Right lobe of liver (tissue), 6 donors: Measurements from ENCODE around the gene RPP14. TPM values are rescaled to one million over a fixed set of nuclear protein-coding genes. Genes with fewer than 3 reads are reported as not detected.

Source experiments
- ATAC-seq, 4 donors: fragments of 200-7000 bp; cut with Tn5 transposase; one replicate each; pipeline ENCODE4 v1.9.1; 2020; ENCODE audit warnings: mild to moderate bottlenecking in 4 of 4, moderate library complexity in 4 of 4
- DNase-seq, 3 donors: peaks; one replicate each; pipeline ENCODE4 v3.0.0-alpha.2; 2020
- H3K27ac ChIP-seq, 3 donors: fragments of 200-600 bp; one replicate each; pipeline ENCODE4 v1.8.0; 2022
- H3K27me3 ChIP-seq, 2 donors: fragments of 200-600 bp; one replicate each; pipeline ENCODE4 v1.8.0; 2022
- H3K36me3 ChIP-seq, 4 donors: fragments of 200-600 bp; sonication (generic) in 1 of 4; one replicate each; pipeline versions ENCODE4 v1.5.1 to v1.8.0; 2017 to 2022; ENCODE audit warnings: control low read depth in 1 of 4
- H3K4me1 ChIP-seq, 4 donors: fragments of 200-600 bp; sonication (generic) in 1 of 4; one replicate each; pipeline versions ENCODE4 v1.5.1 to v1.8.0; 2017 to 2022; ENCODE audit warnings: control low read depth in 1 of 4
- H3K4me3 ChIP-seq, 3 donors: fragments of 200-600 bp; one replicate each; pipeline ENCODE4 v1.8.0; 2022
- H3K9me3 ChIP-seq, 4 donors: fragments of 200-600 bp; sonication (generic) in 1 of 4; one replicate each; pipeline versions ENCODE4 v1.5.1 to v1.8.0; 2017 to 2022; ENCODE audit warnings: control low read depth in 1 of 4
- CTCF ChIP-seq, 4 donors: fragments of 200-600 bp in 3 of 4; fragments of 450-650 bp in 1 of 4; IDR thresholded peaks; one replicate each; pipeline versions ENCODE4 v1.5.1 to v1.8.0; 2016 to 2022; ENCODE audit warnings: antibody characterized with exemption in 4 of 4, mild to moderate bottlenecking in 2 of 4
- POLR2A ChIP-seq: fragments of 450-650 bp; IDR thresholded peaks from one replicate; pipeline ENCODE4 v1.6.1; 2017; ENCODE audit warnings: antibody characterized with exemption, mild to moderate bottlenecking
- WGBS: methylation state at CpG from one replicate; pipeline ENCODE4 v1.1.6; 2018; ENCODE audit warnings: low coverage, low lambda C conversion rate; ENCODE audit not compliant: insufficient coverage; ENCODE audit errors: missing lambda C conversion rate; 5-methylcytosine and 5-hydroxymethylcytosine counted together
- intact Hi-C, 2 donors: fragments of 100-400 bp; cut with DNase I; formaldehyde crosslinking; loops; one replicate each; pipeline versions ENCODE4 v1.11.2 to v1.14.1; 2022
- total RNA-seq, 6 experiments: library from RNA; depleted of rRNA in 2 of 6; stranded (reverse); fragments of >200 nt in 2 of 6; fragmentation: NEBNext Ultra II Directional in 3 of 6; extraction: Animal tissue kit (Norgen Biotek cat#: 25700) in 3 of 6; gene quantifications; one replicate each; pipeline versions ENCODE4 v1.1.0 to v1.2.4, GENCODE V29; 2016 to 2023
- donor health status: DM: no; HTN: yes; CAD: no.
- donor health status: DM: no; HTN: no; CAD: no.
- donor health status: DM: no; HTN: no; CAD: no.
- donor health status: DM: no; HTN: yes; CAD: no.
- donor health status: DM: no; HTN: yes; CAD: no.

The RPP14 gene
- total RNA-seq, 6 experiments from 2014 or later, result 7.9 to 12.6 (median 10.6) TPM

- Histone ChIP-seq H3K4me1 (no peaks in the 10 kb centered on the region), H3K27ac (no peak overlapping the region), H3K36me3 (peaks cover 0 to 16% (median 10%) of the 10 kb centered on the region in 4 donors), H3K27me3 (no peaks in the 10 kb centered on the region), H3K9me3 (no peaks in the 10 kb centered on the region), H3K4me3 (no peak overlapping the region)
- ATAC-seq (no peak), DNase-seq (no peak)
- intact Hi-C loops, result loop anchor here (10.0 kb wide), 2 partner anchors 67 to 287 kb away; partner anchors contain the start of gene FLNB (in 1 of the 2)
- TF ChIP-seq CTCF (IDR thresholded peaks at IDR 0.05) (no peak), POLR2A (no peak)
- 64% methylated on average over 5 of the region's 9 CpGs for WGBS
Measured at GRCh38 chr3:58291671-58292338, 14.2 kb upstream of the RPP14 start.

- H3K27me3 ChIP-seq, result no peaks in the 10 kb centered on the region
- H3K4me3 ChIP-seq, result no peak overlapping the region
- no peak overlapping the region for H3K27ac ChIP-seq
- WGBS, result 64% methylated on average over 4 of the region's 10 CpGs
- intact Hi-C loops, result loop anchor here (10.0 kb wide), 2 partner anchors 68 to 288 kb away; partner anchors contain the start of gene FLNB (in 1 of the 2)
- TF ChIP-seq CTCF (IDR thresholded peaks at IDR 0.05) (no peak), POLR2A (no peak)
- no peak for DNase-seq
- ATAC-seq, result peak in 3 of 4 donors; percentile 14 to 52 (median 36)
- peaks cover 0 to 7% (median under 1%) of the 10 kb centered on the region in 4 donors for H3K36me3 ChIP-seq
- no peaks in the 10 kb centered on the region for H3K4me1 ChIP-seq
- no peaks in the 10 kb centered on the region for H3K9me3 ChIP-seq
Measured at GRCh38 chr3:58292866-58293265, 13.2 kb upstream of the RPP14 start.

GRCh38 chr3:58293516-58293915, 12.5 kb upstream of the RPP14 start:
- WGBS, result 20% methylated on average over 1 of the region's 9 CpGs

DNA sequence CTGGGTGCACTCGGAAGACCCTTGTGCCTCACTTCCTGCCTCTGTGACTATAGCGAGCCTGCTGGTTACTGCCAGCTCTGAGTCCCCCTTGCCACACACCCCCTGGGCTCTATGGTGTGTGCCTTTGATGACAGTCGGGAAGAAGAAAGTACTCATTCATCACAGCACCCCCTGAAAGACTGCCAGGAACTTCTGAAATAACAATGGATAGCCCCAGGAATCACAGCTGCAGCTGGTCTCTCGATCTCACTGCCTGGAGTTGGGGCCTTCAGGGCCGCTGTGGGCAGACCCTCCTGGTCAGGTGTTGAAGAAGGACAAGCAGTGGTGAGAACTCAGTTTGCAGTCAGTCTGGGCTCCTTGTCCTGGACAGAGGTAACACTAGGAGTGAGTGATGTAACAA, 9.8 kb upstream of the RPP14 start:
- Histone ChIP-seq H3K4me3 (no peak overlapping the region), H3K9me3 (no peaks in the 10 kb centered on the region), H3K27me3 (no peaks in the 10 kb centered on the region), H3K27ac (no peak overlapping the region), H3K4me1 (peaks cover 0 to 6% (median 0%) of the 10 kb centered on the region in 4 donors), H3K36me3 (peaks cover 0 to 2% (median 0%) of the 10 kb centered on the region in 4 donors)
- intact Hi-C loops, result loop anchor here (5.0 to 10.0 kb wide), 3 partner anchors 71 to 291 kb away; partner anchors contain the start of gene FLNB (in 1 of the 2)
- no peak for TF ChIP-seq POLR2A
- ATAC-seq, result no peak
- WGBS, result 89% methylated on average over 3 of the region's 5 CpGs
- no peak for DNase-seq

More at GRCh38 chr3:58293516-58293915, 12.5 kb upstream of the RPP14 start:
- Histone ChIP-seq H3K27me3 (no peaks in the 10 kb centered on the region), H3K9me3 (no peaks in the 10 kb centered on the region), H3K36me3 (peaks cover 0 to 4% (median under 1%) of the 10 kb centered on the region in 4 donors), H3K27ac (no peak overlapping the region), H3K4me1 (no peaks in the 10 kb centered on the region), H3K4me3 (no peak overlapping the region)
- ATAC-seq (peak; percentile 17 to 53 (median 38)), DNase-seq (no peak)
- intact Hi-C loops, result loop anchor here (10.0 kb wide), 2 partner anchors 69 to 289 kb away; partner anchors contain the start of gene FLNB (in 1 of the 2)
- TF ChIP-seq CTCF (IDR thresholded peaks at IDR 0.05) (no peak), POLR2A (no peak)

DNA sequence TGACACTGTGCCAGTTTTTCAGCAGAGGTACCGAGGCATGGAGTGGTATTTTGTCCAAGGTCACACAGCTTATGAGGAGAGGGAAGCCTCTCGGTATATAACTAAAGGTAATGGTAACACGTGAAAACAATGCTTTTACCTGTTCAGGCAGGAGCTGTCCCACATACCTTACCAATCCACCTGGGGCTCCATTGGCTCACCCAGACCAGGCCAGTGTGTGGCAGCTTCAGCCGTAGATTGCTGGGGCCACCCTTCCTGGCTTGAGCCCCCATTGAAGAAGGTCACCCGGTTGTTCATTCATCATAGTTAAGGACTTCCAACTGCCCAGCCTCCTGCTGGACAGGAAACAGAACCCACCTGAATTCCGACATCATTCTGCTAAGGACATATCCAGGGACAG, 9.2 kb upstream of the RPP14 start:
- Histone ChIP-seq H3K27ac (no peak overlapping the region), H3K9me3 (no peaks in the 10 kb centered on the region), H3K36me3 (peaks cover 0 to 2% (median 0%) of the 10 kb centered on the region in 4 donors), H3K4me1 (peaks cover 0 to 6% (median 0%) of the 10 kb centered on the region in 4 donors), H3K4me3 (no peak overlapping the region), H3K27me3 (no peaks in the 10 kb centered on the region)
- intact Hi-C loops, result loop anchor here (5.0 to 10.0 kb wide), 3 partner anchors 72 to 292 kb away; partner anchors contain the start of gene FLNB (in 1 of the 2)
- no peak for ATAC-seq
- 64% methylated on average over 2 of the region's 6 CpGs for WGBS
- DNase-seq, result no peak
- TF ChIP-seq CTCF (IDR thresholded peaks at IDR 0.05) (no peak), POLR2A (no peak)
